Muscle layer of duodenum (tissue), 2 donors: ENCODE data around the gene CACUL1.

Source experiments
- H3K27ac ChIP-seq: one replicate; pipeline ENCODE4 v1.7.0; 2013; ENCODE audit warnings: mild to moderate bottlenecking, low read length
- H3K27me3 ChIP-seq: one replicate; pipeline ENCODE4 v1.7.0; 2013; ENCODE audit warnings: low read depth, mild to moderate bottlenecking, control low read depth, low read length
- H3K36me3 ChIP-seq, 2 donors: one replicate each; pipeline ENCODE4 v1.7.0; 2013; ENCODE audit warnings: low read length in 2 of 2, control low read depth in 1 of 2, mild to moderate bottlenecking in 1 of 2; ENCODE audit not compliant: insufficient read depth in 2 of 2, control insufficient read depth in 1 of 2
- H3K4me1 ChIP-seq, 2 donors: one replicate each; pipeline ENCODE4 v1.7.0; 2013; ENCODE audit warnings: low read length in 2 of 2, mild to moderate bottlenecking in 2 of 2, control low read depth in 1 of 2, moderate library complexity in 1 of 2; ENCODE audit not compliant: insufficient read depth in 2 of 2, control insufficient read depth in 1 of 2
- H3K4me3 ChIP-seq, 2 donors: one replicate each; pipeline ENCODE4 v1.7.0; 2013; ENCODE audit warnings: low read length in 2 of 2, low read depth in 1 of 2, mild to moderate bottlenecking in 1 of 2
- H3K9me3 ChIP-seq, 2 donors: one replicate each; pipeline ENCODE4 v1.7.0; 2013; ENCODE audit warnings: low read length in 2 of 2, control low read depth in 1 of 2, mild to moderate bottlenecking in 1 of 2; ENCODE audit not compliant: control insufficient read depth in 1 of 2
- donor health status: healthy.

The CACUL1 gene

DNA sequence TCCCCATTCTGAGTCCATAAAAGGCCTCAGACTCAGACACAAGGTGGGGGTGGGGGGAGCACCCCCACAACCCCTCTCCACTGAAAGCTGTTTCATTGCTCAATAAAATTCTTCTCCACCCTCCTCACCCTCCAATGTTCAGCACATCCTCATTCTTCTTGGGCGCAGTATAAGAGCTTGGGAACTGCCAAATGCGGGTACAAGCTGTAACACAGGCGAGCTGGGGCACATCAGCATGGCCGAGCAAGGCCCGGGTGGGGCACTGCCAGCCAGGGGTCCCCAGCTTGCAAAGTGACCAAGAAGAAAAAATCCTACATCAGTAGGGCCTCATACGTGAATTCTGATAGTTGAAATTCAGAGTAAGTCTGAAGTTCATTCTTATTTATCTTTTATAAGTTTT, 50.1 kb downstream of the CACUL1 start:
- Histone ChIP-seq H3K36me3 (peaks cover 0 to 5% of the 10 kb centered on the region in 2 donors), H3K9me3 (no peaks in the 10 kb centered on the region)

GRCh38 chr10:118701529-118702323, 53.0 kb downstream of the CACUL1 start:
- H3K36me3 ChIP-seq: peaks cover 0 to 5% of the 10 kb centered on the region in 2 donors
- H3K4me1 ChIP-seq: no peaks in the 10 kb centered on the region
- no peak overlapping the region for H3K4me3 ChIP-seq
- H3K27me3 ChIP-seq: no peaks in the 10 kb centered on the region
- no peak overlapping the region for H3K27ac ChIP-seq
- H3K9me3 ChIP-seq: no peaks in the 10 kb centered on the region

More for the DNA sequence above, 50.1 kb downstream of the CACUL1 start:
- Histone ChIP-seq H3K27me3 (no peaks in the 10 kb centered on the region), H3K4me1 (no peaks in the 10 kb centered on the region), H3K27ac (no peak overlapping the region), H3K4me3 (no peak overlapping the region)

DNA sequence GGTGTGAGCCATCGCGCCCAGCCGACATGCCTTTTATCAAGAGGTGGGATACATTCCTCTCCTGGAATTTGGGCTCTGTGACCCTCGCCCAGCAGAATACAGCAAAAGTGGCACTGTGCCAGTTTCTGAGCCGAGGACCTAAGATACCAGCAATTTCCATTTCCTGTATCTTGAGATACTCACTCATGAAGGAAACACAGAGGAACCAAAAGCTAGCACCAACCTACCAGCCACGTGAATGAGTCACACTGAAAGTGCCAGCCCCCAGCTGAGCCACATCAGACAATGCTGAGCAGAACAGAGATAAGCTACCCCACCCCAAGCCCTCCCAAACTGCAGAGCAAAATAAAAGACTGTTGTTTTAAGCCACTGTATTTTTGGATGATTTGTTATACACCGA, 56.3 kb downstream of the CACUL1 start:
- peaks cover 0 to 8% of the 10 kb centered on the region in 2 donors for H3K4me1 ChIP-seq
- no peak overlapping the region for H3K4me3 ChIP-seq
- peaks cover 0 to 5% of the 10 kb centered on the region in 2 donors for H3K36me3 ChIP-seq
- H3K9me3 ChIP-seq: no peaks in the 10 kb centered on the region
- no peak overlapping the region for H3K27ac ChIP-seq
- no peaks in the 10 kb centered on the region for H3K27me3 ChIP-seq

DNA sequence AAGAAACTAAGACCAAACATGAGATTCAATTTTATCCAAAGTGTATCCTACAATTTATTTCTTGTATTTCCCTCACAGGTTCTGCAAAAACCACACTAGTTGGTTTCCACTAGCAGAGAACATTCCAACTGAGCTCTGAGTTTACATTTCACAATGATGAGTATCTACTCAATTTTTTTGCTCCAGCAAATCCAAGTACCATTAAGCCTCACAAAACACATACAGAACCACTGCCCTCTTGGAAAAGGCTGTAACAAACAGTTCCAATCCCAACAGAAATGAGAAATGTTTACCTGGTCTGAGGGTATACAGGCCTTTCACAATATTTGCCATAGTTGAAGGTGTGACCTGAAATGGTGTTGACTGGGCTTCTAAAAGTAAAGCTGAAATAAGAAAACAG, 59.9 kb downstream of the CACUL1 start:
- Histone ChIP-seq H3K4me1 (peaks cover 0 to 10% of the 10 kb centered on the region in 2 donors), H3K9me3 (no peaks in the 10 kb centered on the region), H3K27ac (peak overlapping the region; percentile 4), H3K36me3 (peaks cover 0 to 4% of the 10 kb centered on the region in 2 donors), H3K4me3 (no peak overlapping the region), H3K27me3 (no peaks in the 10 kb centered on the region)

- Histone ChIP-seq H3K36me3 (peaks cover 3 to 9% of the 10 kb centered on the region in 2 donors), H3K27me3 (no peaks in the 10 kb centered on the region), H3K4me3 (no peak overlapping the region), H3K9me3 (no peaks in the 10 kb centered on the region), H3K4me1 (peaks cover 0 to 10% of the 10 kb centered on the region in 2 donors), H3K27ac (no peak overlapping the region)
These were observed 61.9 kb downstream of the CACUL1 start for GRCh38 chr10:118692872-118693271.

DNA sequence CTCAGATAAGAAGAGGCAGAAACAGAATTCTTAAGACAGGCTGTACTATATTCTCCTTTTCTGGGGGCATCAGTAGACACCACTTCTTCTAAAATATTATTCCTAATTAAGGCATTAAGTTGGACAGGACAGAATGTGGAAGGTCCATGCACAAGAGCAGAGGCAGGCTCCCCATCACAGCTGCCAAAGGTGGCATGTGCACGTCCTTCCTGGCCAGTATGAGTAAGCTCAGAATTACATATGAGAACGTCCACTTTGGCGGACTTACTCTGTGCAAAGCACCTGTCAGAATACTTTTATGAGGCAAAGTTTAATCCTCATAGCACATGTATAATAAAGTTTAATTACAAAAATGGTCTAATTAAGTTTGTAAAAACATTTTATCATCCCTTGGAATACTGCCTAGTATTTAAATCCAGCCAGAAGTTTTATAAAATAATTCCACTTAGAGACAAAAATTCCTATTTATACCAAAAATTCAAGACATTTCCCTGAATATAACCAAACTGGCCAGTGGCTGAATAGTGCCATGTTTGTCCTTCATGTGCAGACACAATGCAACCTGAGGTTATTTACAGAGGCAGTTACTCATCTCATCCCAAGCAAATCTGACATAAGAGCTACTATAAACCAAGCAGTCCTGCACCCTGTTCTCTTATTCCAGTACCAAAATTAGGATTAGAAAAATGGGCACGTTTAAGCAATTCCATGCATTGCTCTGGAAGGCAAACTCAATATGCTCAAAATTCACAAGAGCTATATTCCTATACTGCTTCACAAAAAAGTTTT, 65.5 kb downstream of the CACUL1 start:
- H3K36me3 ChIP-seq: peaks cover 22 to 30% of the 10 kb centered on the region in 2 donors
- H3K27ac ChIP-seq: no peak overlapping the region
- no peaks in the 10 kb centered on the region for H3K9me3 ChIP-seq
- peaks cover 0 to 10% of the 10 kb centered on the region in 2 donors for H3K4me1 ChIP-seq
- H3K4me3 ChIP-seq: no peak overlapping the region
- no peaks in the 10 kb centered on the region for H3K27me3 ChIP-seq

DNA sequence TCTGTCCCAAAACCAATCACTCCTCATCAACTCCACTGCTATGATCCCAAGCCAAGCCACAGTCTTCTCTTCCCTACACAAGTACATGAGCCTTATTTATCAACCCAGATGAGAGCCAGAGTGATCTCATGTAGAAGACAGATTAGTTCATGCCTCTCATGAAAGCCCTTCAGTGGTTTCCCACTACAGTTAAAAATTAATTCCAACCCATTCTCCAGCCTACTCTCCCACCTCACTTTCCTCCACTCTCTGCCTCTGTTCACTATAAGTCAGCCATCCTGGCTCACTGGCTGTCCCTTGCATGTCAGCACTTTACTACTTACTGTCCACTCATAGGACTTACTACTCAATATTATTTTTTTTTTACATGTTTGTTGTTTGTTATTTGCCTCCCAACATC, 67.3 kb downstream of the CACUL1 start:
- no peak overlapping the region for H3K4me3 ChIP-seq
- no peaks in the 10 kb centered on the region for H3K9me3 ChIP-seq
- H3K4me1 ChIP-seq: no peaks in the 10 kb centered on the region
- H3K27ac ChIP-seq: no peak overlapping the region
- peaks cover 27 to 30% of the 10 kb centered on the region in 2 donors for H3K36me3 ChIP-seq
- no peaks in the 10 kb centered on the region for H3K27me3 ChIP-seq

DNA sequence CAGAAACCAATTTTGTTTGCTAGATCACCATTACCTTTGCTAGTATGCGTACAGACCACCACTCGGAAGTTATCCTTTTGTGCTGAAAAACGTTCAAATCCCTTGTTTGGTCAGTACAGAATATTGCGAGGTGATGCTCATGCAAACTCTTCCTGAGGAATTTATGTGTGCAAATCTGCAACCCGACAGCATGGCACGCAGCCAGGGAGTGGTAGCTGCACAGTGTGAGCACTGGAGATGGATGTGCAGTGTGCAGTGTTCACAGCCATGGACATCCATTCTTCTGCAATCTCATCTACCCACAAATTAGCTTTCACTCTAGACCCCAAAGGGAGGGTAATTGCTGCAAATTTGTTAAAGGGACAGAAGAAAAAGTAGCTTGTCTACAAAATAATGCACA, 72.2 kb downstream of the CACUL1 start:
- no peak overlapping the region for H3K27ac ChIP-seq
- no peak overlapping the region for H3K4me3 ChIP-seq
- H3K27me3 ChIP-seq: no peaks in the 10 kb centered on the region
- H3K36me3 ChIP-seq: peaks cover 29 to 40% of the 10 kb centered on the region in 2 donors
- no peaks in the 10 kb centered on the region for H3K4me1 ChIP-seq
- no peaks in the 10 kb centered on the region for H3K9me3 ChIP-seq

- Histone ChIP-seq H3K27ac (no peak overlapping the region), H3K4me1 (no peaks in the 10 kb centered on the region), H3K36me3 (peaks cover 18 to 32% of the 10 kb centered on the region in 2 donors), H3K27me3 (no peaks in the 10 kb centered on the region), H3K9me3 (no peaks in the 10 kb centered on the region), H3K4me3 (no peak overlapping the region)
These were observed 74.6 kb downstream of the CACUL1 start for GRCh38 chr10:118680197-118680596.

DNA sequence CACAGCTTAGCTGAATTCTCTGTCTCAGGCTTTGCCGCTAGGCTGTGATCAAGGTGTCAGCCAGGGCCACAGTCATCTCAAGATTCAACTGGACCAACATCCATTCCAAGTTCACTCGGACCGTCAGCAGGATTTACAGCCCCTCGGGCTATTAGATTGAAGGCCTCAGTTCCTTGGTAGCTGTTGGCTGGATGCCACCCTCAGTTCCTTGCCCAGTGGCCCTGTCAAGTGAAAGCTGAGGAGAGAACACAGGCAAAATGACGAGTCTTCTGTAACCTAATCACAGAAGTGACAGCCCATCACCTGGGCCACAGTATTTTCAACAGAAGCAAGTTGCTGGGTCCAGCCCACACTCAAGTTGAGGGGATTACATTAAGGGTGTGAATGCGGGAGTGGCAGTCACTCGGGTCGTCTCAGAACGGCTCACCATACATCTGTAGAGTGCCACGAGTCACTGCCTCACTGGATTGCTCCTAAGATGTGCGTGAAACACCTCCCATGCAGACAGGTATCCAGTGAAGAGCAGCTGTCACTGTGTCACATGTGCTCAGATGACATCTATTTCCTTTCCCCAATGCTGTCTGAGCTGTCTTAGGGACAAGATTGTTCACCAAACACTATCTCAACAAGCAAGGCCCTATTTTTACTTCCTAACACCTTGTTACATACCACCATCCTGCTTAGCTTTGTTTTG, 80.4 kb downstream of the CACUL1 start:
- Histone ChIP-seq H3K4me3 (no peak overlapping the region), H3K27me3 (no peaks in the 10 kb centered on the region), H3K9me3 (no peaks in the 10 kb centered on the region), H3K4me1 (peaks cover 0 to 10% of the 10 kb centered on the region in 2 donors), H3K36me3 (no peaks in the 10 kb centered on the region), H3K27ac (no peak overlapping the region)
